Measurements from ENCODE around the gene TSNAX.
"Not testable (repeated sequence)": the region's sequence is repeated elsewhere in the genome, so short reads cannot be mapped to it uniquely, and the experiment has no call there.

TSNAX gene

GRCh38 chr1:231528172-231529029, at the start of gene TSNAX:
Gene TSNAX (plus strand): TSS chr1:231528669. CDS start chr1:231528811, 142 bp downstream.
- peak; percentile 90 for DNase-seq

GRCh38 chr1:231478811-231479210, 49.7 kb upstream of the TSNAX start:
- DNase-seq, result no peak

- DNase-seq, result no peak
Observed at GRCh38 chr1:231480008-231480407, 48.5 kb upstream of the TSNAX start.

GRCh38 chr1:231481289-231481688, 47.2 kb upstream of the TSNAX start:
- no peak for DNase-seq

GRCh38 chr1:231485029-231485784, 43.3 kb upstream of the TSNAX start:
- DNase-seq, result no peak

- no peak for DNase-seq
Observed at GRCh38 chr1:231487019-231487418, 41.5 kb upstream of the TSNAX start.

- DNase-seq, result no peak
Observed at GRCh38 chr1:231487910-231488309, 40.6 kb upstream of the TSNAX start.

GRCh38 chr1:231493421-231494185, 34.9 kb upstream of the TSNAX start:
- DNase-seq, result no peak

GRCh38 chr1:231494439-231495110, 33.9 kb upstream of the TSNAX start:
- no peak for DNase-seq

- DNase-seq, result no peak
Observed at GRCh38 chr1:231497629-231498152, 30.8 kb upstream of the TSNAX start.

GRCh38 chr1:231499148-231499763, 29.2 kb upstream of the TSNAX start:
- no peak for DNase-seq

GRCh38 chr1:231500666-231501065, 27.8 kb upstream of the TSNAX start:
- DNase-seq, result no peak

GRCh38 chr1:231503168-231503567, 25.3 kb upstream of the TSNAX start:
- not testable (repeated sequence) for DNase-seq

- DNase-seq, result no peak
Observed at GRCh38 chr1:231507476-231508355, 20.8 kb upstream of the TSNAX start.

- no peak for DNase-seq
Observed at GRCh38 chr1:231508497-231508896, 20.0 kb upstream of the TSNAX start.

- DNase-seq, result no peak
Observed at GRCh38 chr1:231508941-231509340, 19.5 kb upstream of the TSNAX start.

GRCh38 chr1:231512147-231512698, 16.2 kb upstream of the TSNAX start:
- no peak for DNase-seq

GRCh38 chr1:231515748-231516147, 12.7 kb upstream of the TSNAX start:
- no peak for DNase-seq

GRCh38 chr1:231517076-231517475, 11.4 kb upstream of the TSNAX start:
- no peak for DNase-seq

GRCh38 chr1:231518485-231519034, 9.9 kb upstream of the TSNAX start:
- no peak for DNase-seq

All from stimulated activated CD4-positive, alpha-beta T cell treated with anti-CD3 and anti-CD28 coated beads, Interleukin-2, amount 100 ng/mL, for 24 hours (primary cell).